DND-41 (cell line): ENCODE results near the gene NNMT.

Experiments
- ATAC-seq: fragments of 200-7000 bp; cut with Tn5 transposase; 3 replicates; pipeline ENCODE4 v1.9.1; 2021; ENCODE audit warnings: low read depth; ENCODE audit not compliant: insufficient read depth
- DNase-seq: peaks from one replicate; pipeline ENCODE4 v3.0.0-alpha.2; 2020
- H2AFZ ChIP-seq: 2 replicates; pipeline ENCODE4 v1.6.0; 2012; ENCODE audit warnings: low read depth, low read length
- H3K27ac ChIP-seq: 2 replicates; pipeline ENCODE4 v1.5.1; 2012; ENCODE audit warnings: low read length, inconsistent platforms
- H3K27me3 ChIP-seq: fragments of 200-600 bp; sonication (generic); 2 replicates; pipeline ENCODE4 v1.6.0; 2012; ENCODE audit warnings: low read length, mild to moderate bottlenecking, inconsistent platforms; ENCODE audit not compliant: insufficient read depth, poor library complexity
- H3K36me3 ChIP-seq: 2 replicates; pipeline ENCODE4 v1.5.1; 2012; ENCODE audit warnings: low read length, inconsistent platforms; ENCODE audit not compliant: insufficient read depth
- H3K4me1 ChIP-seq: 2 replicates; pipeline ENCODE4 v1.5.1; 2012; ENCODE audit warnings: mild to moderate bottlenecking, low read length; ENCODE audit not compliant: insufficient read depth
- H3K4me2 ChIP-seq: 2 replicates; pipeline ENCODE4 v1.6.0; 2012; ENCODE audit warnings: mild to moderate bottlenecking, moderate library complexity, low read length, inconsistent platforms; ENCODE audit not compliant: insufficient read depth
- H3K4me3 ChIP-seq, 2 experiments: fragments of 200-600 bp in 1 of 2; shearing (Covaris generic) in 1 of 2; 2 replicates each; pipeline ENCODE4 v1.5.1; 2012 to 2016; ENCODE audit warnings: inconsistent platforms in 2 of 2, low read length in 2 of 2, mild to moderate bottlenecking in 2 of 2, low read depth in 1 of 2, moderate library complexity in 1 of 2
- H3K79me2 ChIP-seq: 2 replicates; pipeline ENCODE4 v1.6.0; 2012; ENCODE audit warnings: low read length, inconsistent platforms; ENCODE audit not compliant: insufficient read depth
- H3K9ac ChIP-seq: 2 replicates; pipeline ENCODE4 v1.6.0; 2012; ENCODE audit warnings: low read depth, mild to moderate bottlenecking, inconsistent platforms, low read length, moderate library complexity
- H3K9me3 ChIP-seq: 2 replicates; pipeline ENCODE4 v1.5.1; 2012; ENCODE audit warnings: low read length, moderate library complexity, mild to moderate bottlenecking, inconsistent platforms; ENCODE audit not compliant: insufficient read depth, severe bottlenecking
- H4K20me1 ChIP-seq: 2 replicates; pipeline ENCODE4 v1.6.0; 2012; ENCODE audit warnings: low read length; ENCODE audit not compliant: insufficient read depth
- CTCF ChIP-seq: IDR thresholded peaks from 2 replicates; pipeline ENCODE4 v1.5.1; 2012; ENCODE audit warnings: borderline replicate concordance, low read length, moderate library complexity, mild to moderate bottlenecking; ENCODE audit not compliant: poor library complexity, severe bottlenecking; ENCODE audit errors: extremely low read depth
- EZH2 ChIP-seq: IDR thresholded peaks from 3 replicates; pipeline ENCODE4 v1.6.1; 2012; ENCODE audit warnings: borderline replicate concordance, low read depth, mild to moderate bottlenecking, moderate library complexity, low read length, inconsistent platforms; ENCODE audit not compliant: severe bottlenecking

Gene NNMT

GRCh38 chr11:114270531-114271270 is 25.5 kb upstream of the NNMT start:
- Histone ChIP-seq H3K4me2 (no peak overlapping the region), H3K4me1 (no peaks in the 10 kb centered on the region), H3K4me3 (no peak overlapping the region), H3K36me3 (no peaks in the 10 kb centered on the region), H4K20me1 (no peaks in the 10 kb centered on the region), H3K27me3 (peaks cover 15% of the 10 kb centered on the region), H2AFZ (no peak overlapping the region), H3K27ac (no peak overlapping the region), H3K9ac (no peak overlapping the region), H3K9me3 (no peaks in the 10 kb centered on the region), H3K79me2 (no peaks in the 10 kb centered on the region)
- DNase-seq (no peak), ATAC-seq (no peak)
- TF ChIP-seq EZH2 (no peak), CTCF (no peak)

- Histone ChIP-seq H4K20me1 (no peaks in the 10 kb centered on the region), H3K27me3 (peaks cover 15% of the 10 kb centered on the region), H3K79me2 (no peaks in the 10 kb centered on the region), H3K4me2 (no peak overlapping the region), H3K4me1 (no peaks in the 10 kb centered on the region), H3K27ac (no peak overlapping the region), H3K4me3 (no peak overlapping the region), H3K9me3 (no peaks in the 10 kb centered on the region), H2AFZ (no peak overlapping the region), H3K36me3 (no peaks in the 10 kb centered on the region), H3K9ac (no peak overlapping the region)
- TF ChIP-seq CTCF (no peak), EZH2 (no peak)
- DNase-seq (no peak), ATAC-seq (no peak)
Measured at GRCh38 chr11:114271316-114271715, 24.9 kb upstream of the NNMT start.

GRCh38 chr11:114272311-114272710 is 23.9 kb upstream of the NNMT start:
- H3K4me1 ChIP-seq: no peaks in the 10 kb centered on the region
- H3K27ac ChIP-seq: no peak overlapping the region
- no peaks in the 10 kb centered on the region for H3K36me3 ChIP-seq
- H3K9me3 ChIP-seq: no peaks in the 10 kb centered on the region
- no peak overlapping the region for H2AFZ ChIP-seq
- no peak for TF ChIP-seq CTCF
- TF ChIP-seq EZH2: no peak
- H3K4me2 ChIP-seq: no peak overlapping the region
- no peak for DNase-seq
- no peaks in the 10 kb centered on the region for H3K79me2 ChIP-seq
- H3K4me3 ChIP-seq: no peak overlapping the region
- no peak overlapping the region for H3K9ac ChIP-seq
- no peaks in the 10 kb centered on the region for H4K20me1 ChIP-seq
- no peak for ATAC-seq
- peaks cover 15% of the 10 kb centered on the region for H3K27me3 ChIP-seq

- Histone ChIP-seq H3K9me3 (no peaks in the 10 kb centered on the region), H4K20me1 (no peaks in the 10 kb centered on the region), H3K79me2 (no peaks in the 10 kb centered on the region), H3K4me2 (no peak overlapping the region), H3K27me3 (peaks cover 18% of the 10 kb centered on the region), H3K4me3 (no peak overlapping the region), H3K9ac (no peak overlapping the region), H2AFZ (no peak overlapping the region), H3K27ac (no peak overlapping the region), H3K4me1 (no peaks in the 10 kb centered on the region), H3K36me3 (no peaks in the 10 kb centered on the region)
- TF ChIP-seq CTCF (no peak), EZH2 (no peak)
- DNase-seq (no peak), ATAC-seq (no peak)
Measured at GRCh38 chr11:114273071-114273470, 23.1 kb upstream of the NNMT start.
